NCI-H345 treated with DMSO at 0.1 percent for 48 hours (cell line): ENCODE results near the gene DVL2.
"Not testable (repeated sequence)": the region's sequence is repeated elsewhere in the genome, so short reads cannot be mapped to it uniquely, and the experiment has no call there.

ENCODE experiments used
- DNase-seq: peaks from one replicate; lab custom pipeline; 2025; ENCODE audit not compliant: unreplicated experiment; lab: John Stamatoyannopoulos, UW

The DVL2 gene

DNA sequence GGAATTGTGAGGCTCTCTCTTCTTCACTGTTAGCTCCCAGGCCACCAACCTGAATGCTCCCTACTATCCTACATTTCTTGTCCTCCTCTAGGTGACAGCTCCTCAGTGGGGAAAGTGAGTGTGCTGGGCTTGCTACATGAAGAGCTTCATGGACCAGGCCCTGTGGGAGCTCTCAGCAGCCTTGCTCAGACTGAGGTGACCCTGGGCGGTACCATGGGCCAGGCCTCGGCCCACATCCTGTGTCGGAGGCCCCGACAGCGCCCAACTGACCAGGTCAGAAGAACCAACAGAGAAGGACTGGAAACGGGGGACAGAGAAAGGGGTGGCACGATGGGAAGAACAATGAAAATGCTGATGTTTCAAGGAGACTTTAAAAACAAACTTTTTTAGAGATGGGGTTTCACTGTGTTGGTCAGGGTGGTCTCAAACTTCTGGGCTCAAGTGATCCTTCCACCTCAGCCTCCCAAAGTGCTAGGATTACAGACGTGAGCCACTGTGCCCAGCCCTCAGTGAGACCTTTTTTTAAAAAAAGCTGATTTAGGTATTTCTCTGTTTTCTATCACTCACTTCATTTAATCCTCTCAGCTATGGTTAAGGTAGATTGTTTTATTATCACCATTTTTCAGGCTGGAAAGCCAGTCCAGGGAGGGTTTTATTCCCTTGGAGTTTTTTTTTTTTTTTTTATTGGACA is 22.6 kb upstream of the DVL2 start:
- DNase-seq, result no peak

DNA sequence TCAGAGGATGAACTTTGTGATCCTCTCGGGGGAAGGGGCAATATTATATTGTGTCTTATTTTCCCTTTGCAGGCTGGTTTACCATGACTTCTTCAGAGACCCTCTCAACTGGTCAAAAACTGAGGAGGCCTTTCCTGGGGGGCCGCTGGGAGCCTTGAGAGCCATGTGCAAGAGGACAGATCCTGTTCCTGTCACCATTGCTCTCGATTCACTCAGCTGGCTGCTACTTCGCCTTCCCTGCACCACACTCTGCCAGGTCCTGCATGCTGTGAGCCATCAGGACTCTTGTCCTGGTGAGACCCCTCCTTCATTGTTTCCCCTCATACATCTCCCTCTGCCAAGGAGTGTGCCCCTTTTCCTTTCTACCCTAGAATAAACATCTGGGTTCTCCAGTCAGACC is 20.2 kb upstream of the DVL2 start:
- no peak for DNase-seq

DNA sequence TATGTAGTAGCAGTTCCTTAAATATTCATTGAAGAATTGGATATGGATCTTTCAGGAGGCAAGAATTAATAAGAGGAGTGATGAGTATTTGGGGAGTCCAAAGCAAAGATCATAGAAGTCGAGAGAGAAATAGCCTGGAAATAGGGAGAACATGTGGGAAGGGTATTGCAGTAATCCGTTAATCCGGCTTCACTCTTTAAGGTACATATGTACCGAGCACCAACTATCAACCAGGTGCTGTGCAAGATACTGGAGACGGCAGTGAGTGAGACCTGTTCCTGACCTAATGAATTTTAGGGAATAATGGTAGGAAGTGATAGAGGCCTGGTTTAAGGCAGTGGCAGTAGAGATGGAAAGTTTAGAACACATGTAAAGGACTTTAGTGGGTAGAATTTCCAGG is 18.8 kb upstream of the DVL2 start:
- no peak for DNase-seq

DNA sequence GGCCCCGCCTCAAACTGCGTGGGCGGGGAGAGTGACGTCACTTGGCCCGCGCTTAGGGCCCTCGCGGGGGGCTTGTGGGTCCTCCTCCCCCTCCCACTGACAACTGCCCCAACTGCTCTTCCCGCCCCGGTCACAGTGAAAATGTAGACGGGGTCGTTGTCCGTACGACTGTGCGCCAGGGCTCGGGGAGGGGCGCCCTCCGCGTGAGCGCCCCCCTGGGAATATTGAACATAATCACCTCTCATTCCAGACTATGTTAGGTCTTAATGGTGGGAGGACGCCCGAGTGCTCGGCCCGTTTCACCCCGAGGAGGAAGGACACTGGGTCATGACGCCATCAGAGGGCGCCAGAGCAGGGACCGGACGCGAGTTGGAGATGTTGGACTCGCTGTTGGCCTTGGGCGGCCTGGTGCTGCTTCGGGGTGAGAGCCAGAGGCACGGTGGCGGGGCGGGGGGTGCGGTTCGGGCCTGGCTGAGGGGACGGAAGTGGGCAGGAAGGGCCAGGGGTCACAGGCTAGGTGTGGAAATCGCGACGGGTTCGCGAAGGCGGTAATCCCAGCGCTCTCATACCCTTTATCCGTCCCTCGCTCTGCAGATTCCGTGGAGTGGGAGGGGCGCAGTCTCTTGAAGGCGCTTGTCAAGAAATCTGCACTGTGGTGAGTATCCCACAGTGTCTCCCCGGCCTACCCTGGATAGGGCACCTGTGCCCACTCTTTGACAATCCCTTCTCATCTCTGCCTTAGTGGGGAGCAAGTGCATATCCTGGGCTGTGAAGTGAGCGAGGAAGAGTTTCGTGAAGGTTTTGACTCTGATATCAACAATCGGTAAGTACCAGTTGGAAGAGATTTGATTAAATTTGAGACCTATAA is 18.1 kb upstream of the DVL2 start, which contains the start of gene ELP5:
ELP5 (plus strand) TSS at position 40 of the 868 bp plus-strand sequence; CDS start at position 376, 336 bp downstream.
- no peak for DNase-seq

DNA sequence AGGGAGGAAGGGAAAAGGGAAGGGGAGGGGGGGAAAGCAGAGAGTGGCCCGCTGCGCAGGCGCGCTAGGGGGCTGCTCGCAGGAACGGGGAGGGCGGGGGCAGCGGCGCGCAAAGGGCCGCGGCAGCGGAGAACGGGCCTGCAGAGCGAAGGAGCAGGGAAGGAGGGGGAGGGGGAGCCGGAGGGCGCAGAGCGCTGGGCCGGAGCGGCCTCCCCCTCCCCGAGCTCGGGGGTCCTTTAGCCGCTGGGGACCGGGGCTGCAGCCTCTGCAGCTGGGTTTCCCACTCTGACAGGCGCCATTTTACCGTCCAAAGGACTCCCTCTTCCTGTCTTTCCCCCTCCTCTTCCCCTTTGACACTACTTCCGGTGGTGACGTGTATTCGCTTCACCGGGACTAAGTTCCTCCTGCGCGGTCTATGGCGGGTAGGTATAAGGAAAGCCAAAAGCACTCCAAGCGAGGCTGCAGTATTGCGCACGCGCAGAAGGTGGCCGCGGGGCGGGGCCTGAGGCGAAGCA is 17.4 kb upstream of the DVL2 start, which contains the start of gene CTDNEP1:
CTDNEP1 (minus strand) TSS at position 74 of the 515 bp plus-strand sequence. CDS start 438 bp downstream, outside the sequence.
- peak; percentile 88 for DNase-seq

DNA sequence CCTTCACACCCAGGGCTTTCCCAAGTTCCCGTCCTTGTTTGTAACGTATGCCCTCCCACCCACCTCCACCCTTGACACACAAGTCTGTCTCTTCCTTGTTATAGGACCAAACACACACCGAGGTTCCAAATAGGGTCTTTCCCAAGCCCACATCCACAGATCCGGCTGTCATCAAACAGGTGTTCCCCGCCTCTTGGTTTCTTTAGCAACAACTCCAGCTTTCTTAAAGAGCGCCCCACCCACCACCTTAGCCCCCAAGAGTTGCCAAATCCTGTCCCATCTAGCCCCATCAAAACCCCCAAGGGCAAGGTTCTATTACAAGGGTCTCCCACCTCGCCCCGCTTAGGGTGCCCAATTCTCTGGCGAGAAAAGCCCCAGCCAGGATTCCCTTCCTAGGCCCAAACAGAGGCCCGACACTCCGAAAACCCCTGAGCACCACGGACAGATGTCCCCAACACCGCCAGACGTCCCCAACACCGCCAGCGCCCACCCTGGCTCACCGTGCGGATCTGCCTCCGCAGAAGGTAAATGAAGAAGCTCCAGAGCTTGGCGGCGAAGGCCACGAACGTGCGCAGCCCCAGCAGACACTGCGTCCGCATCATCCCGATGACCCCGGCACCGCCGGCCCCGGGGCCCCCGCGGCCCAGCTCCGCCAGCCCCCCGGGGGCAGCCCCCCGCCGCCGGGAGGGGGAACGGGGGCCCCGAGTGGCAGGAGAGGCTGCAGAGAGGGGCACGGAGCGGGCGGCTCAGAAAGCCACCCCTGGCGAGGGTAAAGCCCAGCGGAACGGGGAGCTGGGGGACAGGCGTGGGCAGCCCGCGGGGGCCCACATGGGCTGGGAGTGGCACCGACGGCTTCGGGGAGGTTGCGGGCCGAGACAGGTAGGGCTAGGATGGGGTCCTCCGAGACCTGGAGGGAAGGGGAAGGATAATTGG is 16.6 kb upstream of the DVL2 start:
- no peak for DNase-seq

DNA sequence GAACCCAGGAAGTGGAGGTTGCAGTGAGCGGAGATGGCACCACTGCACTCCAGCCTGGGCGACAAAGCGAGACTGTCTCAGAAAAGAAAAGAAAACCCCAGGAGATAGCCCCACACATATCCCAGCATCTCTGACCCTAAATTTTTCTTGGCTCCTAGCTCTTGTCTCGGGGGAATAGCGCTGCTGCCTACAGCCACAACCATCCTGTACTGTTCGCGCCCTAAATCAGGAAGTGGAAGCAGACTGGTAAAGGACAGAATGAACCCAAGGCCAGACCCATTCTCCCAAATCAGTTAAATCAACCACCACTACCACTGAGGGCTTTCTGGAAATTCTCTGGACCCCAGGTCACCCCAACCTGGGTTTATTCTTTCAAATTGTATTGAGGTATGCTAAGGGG is 15.5 kb upstream of the DVL2 start:
- no peak for DNase-seq

DNA sequence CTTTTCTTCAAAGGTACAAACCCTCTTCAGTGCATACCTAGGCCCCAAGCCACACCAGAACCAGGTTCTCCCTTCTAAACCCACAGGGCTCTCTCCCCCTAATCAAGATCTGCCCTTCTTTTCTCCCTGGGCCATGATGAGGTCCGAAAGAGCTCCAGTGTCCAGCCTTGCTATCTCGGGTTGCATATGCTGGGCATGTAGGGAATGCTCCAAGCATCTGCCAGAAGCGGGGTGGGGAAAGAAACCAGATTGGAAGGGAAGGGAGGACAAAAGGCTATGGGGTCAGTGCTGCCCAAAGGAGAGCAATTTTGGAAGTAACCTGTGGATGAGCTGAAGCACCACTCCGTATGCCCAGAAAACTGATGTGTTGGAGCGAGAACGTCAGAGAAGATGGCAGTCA is 14.9 kb upstream of the DVL2 start:
- no peak for DNase-seq

DNA sequence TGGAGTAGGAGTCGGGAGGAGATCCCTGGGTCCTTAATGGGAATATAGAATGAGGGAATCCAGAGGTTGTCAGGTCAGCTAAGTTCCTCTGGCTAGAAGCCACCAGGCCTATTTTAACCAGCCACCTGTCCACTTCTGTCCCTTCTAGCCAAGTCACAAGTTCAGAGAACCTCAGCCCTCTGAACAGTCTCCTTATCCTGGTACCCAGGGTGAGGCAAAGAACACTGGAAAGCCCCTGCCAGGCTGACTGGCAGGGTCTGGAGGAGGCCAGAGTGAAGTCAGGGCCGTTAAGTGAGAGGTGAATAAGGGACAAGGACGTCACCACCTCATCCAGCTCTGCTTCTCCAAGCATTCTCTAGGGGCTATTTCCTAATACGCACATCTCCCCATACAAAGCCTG is 14.5 kb upstream of the DVL2 start:
- no peak for DNase-seq

DNA sequence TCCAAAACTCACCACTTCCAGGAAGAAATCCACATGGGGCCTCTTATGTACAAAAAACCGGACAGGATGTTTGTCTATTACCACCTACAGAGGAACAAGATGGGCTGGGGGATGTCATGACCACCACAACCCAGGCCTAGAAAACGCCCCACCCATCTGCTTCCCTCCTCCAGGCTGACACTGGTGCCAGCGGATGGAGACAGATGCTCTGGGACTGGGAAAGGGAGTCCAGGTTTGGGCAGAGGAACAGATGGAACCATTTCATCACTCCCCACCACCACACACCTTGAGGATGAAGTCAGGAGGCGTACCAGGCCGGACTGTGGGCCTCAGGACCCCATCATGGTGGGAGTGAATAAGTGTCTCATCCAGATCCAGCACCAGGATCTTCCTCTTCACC is 12.5 kb upstream of the DVL2 start:
- no peak for DNase-seq

DNA sequence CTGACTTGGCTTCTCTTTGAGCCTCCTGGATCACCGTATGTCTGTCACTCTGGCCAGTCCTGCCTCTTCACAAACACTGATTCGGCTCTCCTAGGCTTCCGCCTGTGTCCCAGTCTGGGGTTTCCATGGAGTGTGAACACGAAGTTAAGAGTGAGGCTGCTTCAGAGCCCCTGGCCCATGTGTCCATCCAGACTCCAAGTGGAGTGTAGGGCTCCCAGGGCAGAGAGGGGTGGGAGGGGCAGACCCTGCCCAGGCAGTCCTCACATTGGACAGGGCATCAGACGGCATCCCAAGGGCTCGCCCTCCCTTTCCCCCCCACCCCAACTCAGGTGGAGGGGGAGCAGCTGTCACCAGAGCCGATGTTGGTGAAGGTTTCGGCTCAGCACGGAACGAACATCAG is 9.5 kb upstream of the DVL2 start:
- not testable (repeated sequence) for DNase-seq

DNA sequence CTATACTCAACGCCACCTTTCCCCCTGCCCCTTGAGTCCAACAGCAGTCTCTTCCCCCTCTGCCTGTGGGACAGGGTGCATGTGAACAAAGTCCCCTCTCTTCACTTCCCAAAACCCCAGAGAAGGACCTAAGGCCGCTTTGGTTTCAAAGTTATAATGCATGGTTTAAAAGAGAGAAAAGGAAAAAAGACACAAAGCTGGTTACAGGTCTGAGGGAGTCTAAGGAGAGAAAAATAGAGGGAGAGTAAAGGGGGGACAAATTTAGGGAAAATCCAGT is 9.1 kb upstream of the DVL2 start:
- no peak for DNase-seq

DNA sequence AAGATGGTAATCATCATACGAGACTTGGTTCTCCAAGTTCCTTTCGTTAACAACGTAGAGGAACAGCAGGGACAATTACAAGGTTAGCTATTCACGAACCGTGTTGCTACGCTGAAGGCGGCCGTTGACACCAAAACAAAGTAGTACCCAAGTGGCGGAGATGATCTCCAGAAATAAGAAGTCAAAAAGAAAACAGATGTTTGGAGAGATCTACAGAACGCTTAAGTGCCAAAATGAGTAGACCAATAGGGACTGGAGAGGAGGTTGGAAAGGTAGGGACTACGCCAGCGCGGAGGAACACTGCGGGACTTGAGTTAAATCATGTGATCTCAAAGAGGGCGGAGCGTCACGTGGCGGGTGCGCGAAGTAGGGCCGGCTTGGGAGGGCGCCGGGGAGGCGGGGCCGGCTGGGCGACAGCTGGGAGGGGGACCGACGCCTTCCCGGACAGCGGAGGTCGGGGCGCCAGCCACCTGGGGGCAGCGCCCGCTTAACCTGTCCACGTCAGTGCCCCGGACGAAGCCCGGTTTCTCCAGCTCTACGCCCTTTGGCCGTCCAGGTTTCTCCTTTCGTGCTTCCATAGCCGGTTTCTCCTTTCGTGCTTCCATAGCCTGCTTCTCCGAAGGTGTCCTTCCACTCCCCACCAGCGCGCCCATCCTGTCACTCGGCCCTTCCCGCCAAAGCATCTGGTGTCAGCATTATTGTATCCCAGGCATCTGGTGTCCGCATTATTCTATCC is 8.6 kb upstream of the DVL2 start:
- peak; percentile 70 for DNase-seq

DNA sequence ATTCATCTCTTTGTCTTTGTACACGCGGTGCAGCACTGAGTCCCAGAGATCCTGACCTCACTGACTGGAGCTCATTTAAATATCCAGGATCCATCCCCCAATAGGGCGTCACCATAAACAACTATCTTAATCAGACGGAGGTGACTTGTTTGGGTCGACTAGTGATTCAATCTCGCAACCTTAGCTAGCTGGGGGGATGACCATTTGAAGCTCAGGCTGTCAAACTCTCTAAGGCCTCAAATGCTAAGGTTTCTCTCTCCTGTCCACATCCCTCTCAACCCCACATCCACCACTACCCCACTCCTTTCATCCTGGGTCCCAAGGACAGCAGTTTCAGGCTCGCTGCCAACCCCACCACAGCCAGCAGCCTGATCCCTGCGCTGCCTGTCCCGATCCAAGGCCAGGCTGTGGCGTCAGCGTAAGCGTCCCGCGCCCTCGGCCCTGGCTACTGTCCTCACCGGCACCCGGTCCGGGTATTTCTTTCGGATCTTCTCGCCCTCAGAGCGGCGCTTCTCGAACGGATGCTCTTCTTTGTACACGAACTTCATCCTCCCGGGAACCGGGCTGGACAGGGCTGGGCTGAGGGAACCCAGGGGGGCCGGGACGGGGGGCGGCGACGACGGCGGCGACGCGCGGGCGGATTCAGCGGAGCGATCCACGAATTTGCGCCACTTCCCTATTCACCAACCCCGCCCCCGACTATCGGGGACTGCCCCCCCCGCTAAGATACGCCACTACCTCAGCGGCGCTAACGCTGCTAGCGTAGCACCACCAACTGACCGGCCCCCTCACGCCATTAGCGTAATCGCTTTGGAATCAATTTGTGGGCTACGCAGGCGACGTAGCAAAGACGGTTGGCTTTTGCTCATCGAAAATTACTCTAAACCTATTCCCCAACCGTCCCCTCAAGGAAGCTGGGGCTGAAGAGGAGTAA is 7.7 kb upstream of the DVL2 start, which contains the start of gene GABARAP:
GABARAP (minus strand) TSS at position 667 of the 934 bp plus-strand sequence; CDS start at position 548, 119 bp downstream.
- DNase-seq, result peak; percentile 69

DNA sequence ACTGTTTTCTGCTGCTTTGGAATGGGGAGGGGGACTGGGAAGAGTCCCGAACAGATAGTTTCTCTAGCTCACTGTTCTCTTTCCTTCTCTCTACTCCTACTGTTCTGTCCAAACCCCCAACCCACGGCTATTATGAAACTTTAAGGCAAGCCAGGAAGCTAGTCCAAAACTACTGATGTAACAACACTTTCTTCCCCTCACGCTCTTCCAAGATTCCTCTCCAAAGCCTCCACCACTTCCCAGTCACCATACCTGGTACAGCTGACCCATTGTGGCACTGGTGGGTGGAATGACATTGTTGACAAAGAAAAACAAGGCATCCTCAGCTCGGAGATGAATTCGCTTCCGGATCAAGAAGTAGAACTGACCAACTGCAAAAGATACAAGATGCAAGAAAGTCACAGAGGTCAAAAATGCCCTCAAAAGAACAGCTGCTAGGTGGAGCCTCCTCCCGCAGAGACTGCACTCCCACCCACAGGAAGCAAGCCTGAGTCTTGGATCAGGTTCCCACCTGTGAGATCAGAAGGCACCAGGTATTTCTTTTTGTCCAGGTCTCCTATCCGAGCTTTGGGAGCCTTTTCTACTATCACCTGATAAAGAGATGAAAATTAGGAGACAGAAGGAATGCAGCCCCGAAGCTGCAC is 6.9 kb upstream of the DVL2 start:
- DNase-seq, result no peak

DNA sequence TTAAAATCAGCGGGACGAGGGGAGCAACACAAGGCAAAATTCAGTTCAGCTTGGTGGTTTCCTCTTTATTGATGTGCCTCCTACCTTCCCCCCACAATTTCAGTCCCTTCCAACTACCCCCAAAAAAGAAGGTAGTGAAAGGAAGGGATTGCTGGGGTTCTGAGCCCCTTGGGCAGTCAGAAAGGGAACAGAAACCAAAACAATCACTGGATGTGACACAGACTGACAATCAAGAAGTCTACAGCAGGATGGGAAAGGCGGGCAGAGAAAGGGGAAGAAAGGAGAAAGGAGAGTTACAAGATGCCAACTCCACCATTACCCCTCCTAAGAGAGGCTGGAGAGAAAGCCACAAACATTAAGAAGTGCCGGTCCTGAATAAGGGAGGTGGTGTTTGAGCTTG is 6.1 kb upstream of the DVL2 start:
- DNase-seq, result no peak

DNA sequence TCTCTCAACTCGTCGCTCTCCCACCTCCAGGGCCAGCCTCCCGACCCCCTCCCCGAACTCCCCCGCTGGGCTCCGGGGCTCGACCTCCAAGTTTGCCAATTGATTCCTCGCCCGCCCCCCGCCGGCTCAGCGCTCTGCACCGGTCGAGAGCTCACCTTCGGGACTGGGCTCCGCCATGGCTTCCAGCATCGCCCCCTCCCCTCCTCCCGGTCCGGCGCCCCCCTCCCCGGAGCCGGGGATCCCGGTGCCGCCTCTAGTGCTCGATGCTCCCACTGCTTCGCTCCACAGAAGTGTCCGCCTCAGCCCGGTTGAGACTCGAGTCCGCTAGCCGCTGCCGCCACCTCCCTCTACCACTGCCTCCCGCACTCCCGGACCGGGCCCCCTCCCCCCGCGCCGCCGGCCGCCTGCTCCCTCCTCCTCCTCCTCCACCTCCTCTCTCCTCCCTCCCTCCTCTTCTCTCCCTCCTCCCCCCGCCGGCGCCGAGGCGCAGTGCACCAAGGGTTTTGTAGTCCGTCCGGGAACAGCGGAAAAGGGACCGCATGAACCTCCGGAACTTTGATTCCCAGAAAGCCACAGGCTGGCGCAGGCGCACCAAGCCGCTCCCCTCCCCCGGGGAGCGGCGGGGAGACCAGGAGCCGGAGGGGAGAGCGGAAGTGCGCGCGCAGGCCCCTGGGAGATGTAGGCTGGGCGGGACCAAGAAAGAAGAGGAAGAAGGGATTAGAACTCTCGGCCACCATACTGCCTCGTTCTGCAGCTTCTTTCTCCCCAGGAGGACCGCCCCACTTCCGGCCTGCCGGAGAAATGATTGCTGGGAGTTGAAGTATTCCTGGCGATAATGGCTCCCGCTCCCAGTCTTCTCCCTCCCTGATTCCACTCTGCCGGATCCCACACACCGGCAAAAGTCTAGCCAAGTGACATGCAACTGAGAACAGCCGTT is 5.0 kb upstream of the DVL2 start, which contains the start of gene PHF23:
PHF23 (minus strand) TSS at position 367 of the 937 bp plus-strand sequence; CDS start at position 189, 178 bp downstream.
- peak; percentile 91 for DNase-seq
